Embryonic facial prominence (tissue), 1 donor: Measurements from ENCODE around the gene OR51G2.
"Not testable (repeated sequence)": the region's sequence is repeated elsewhere in the genome, so short reads cannot be mapped to it uniquely, and the experiment has no call there.

Source experiments
- DNase-seq: peaks from one replicate; pipeline ENCODE4 v3.0.0-alpha.2; 2016; ENCODE audit errors: extremely low spot score

The OR51G2 gene

GRCh38 chr11:4919250-4919649 is at the start of gene OR51G2:
Gene OR51G2 (minus strand): TSS chr11:4919350. CDS start chr11:4915663, 3,687 bp downstream.
- DNase-seq: no peak

- no peak for DNase-seq
Observed at GRCh38 chr11:4962816-4963215, 43.7 kb upstream of the OR51G2 start.

DNA sequence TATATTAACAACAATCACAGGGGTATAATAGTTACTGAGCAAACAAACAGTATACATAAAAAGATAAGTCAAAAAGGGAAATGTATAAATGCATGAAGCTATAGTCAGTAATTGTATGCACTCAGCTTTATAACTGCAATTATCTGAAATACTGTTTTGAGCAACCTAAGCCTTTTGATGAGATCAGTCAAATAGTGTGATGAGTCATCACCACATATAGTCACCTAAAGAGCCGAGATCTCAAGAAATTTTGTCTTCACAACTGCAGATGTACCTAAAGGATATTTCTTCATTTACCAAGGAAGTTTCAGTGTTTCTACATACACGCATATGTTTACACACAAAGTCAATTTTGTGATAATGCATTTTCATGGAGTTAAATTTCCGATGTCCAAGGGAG is 41.7 kb upstream of the OR51G2 start:
- DNase-seq: no peak

DNA sequence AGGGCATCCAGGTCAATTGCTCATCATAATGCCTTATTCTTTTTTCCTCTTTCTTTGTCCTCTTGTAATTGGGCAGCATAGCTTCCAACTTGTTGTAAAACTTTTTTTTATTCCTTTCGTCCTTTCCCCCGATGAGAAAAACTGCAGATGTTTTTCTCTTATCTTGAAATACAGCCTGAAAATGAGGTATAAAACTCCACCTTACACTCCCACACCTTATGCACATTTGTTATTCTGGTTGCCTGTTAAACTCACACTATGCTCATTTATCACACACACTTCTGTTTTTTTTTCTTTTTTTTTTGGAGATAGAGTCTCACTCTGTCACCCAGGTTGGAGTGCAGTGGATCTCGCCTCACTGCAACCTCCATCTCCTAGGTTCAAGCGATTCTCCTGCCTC is 38.2 kb upstream of the OR51G2 start:
- no peak for DNase-seq

DNA sequence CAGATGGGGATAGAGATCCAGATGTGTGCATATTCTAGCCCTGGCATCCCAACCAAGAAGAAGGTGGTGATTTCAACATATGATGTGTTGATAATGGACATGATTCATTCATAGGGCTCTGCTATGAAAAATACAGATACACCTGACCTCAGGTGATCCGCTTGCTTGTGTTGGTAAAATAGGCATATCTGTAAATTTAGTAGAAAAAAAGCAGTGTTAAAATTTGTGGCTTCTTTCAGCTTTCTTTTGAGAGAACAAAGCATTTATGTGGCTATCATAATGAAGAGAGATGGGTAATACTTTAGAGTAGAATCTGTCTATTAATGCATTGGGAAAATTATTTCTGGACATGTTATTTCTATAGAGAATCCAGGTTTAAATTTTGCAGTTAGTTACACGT is 36.5 kb upstream of the OR51G2 start, which contains the start of gene OR51A2:
OR51A2 (minus strand) TSS at position 101 of the 400 bp plus-strand sequence; CDS start at position 101, 0 bp downstream.
- DNase-seq: not testable (repeated sequence)

DNA sequence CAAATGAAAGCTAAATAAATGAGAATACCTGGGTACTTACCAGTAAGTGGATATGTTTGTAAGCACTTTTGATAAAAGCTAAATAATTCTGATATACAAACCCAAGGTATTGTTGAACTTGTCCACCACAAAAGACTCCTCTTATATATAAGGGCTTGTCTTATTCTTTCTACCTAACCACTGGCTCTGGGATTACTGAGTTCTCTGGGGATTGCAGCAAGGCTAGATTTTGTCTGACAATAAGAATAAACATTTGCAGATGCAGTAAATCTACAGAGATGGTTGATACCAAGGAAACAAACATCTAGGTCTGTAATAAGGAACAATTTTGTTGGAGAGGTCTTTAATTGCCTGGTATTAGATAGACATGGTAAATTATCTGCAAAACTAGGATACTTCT is 28.4 kb upstream of the OR51G2 start, which contains the start of gene OR51A4:
OR51A4 (minus strand) TSS at position 101 of the 400 bp plus-strand sequence. CDS start 505 bp downstream, outside the sequence.
- no peak for DNase-seq

DNA sequence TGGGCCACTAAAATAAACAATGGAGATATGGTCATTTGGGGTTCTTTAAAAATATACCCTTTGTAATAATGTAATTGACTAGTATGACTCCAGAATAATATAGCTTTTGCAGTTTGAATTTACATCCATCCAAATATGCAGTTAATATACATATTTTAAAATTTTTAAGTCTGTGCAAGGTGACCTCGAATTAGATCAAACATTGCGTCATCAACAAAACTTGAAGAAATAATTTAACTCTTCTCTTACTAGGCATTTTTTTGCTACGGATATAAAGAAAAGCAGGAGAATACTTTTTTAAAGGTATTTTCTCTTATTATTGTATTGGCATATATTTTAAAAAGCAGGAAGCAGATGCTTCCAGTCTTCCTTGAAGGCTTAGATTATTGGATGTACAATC is 17.6 kb upstream of the OR51G2 start:
- DNase-seq: no peak

DNA sequence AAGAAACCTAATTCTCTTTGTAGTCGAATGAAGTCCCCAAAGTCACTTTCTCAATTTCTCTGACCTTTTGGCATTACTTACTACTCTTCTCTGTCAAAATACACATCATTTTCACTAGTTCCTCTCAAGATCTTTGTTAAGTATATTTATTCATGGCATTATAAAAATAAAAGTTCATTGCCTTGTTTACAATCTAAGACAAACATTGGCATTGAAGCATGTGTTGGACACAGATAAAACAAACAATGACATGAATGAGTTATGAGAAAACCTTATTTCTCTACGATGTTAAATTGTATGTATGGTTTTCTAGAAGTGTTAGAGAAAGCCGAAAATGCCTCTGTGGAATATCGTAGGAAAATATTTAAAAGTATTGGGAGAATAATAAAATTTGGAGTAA is 13.6 kb upstream of the OR51G2 start:
- no peak for DNase-seq

DNA sequence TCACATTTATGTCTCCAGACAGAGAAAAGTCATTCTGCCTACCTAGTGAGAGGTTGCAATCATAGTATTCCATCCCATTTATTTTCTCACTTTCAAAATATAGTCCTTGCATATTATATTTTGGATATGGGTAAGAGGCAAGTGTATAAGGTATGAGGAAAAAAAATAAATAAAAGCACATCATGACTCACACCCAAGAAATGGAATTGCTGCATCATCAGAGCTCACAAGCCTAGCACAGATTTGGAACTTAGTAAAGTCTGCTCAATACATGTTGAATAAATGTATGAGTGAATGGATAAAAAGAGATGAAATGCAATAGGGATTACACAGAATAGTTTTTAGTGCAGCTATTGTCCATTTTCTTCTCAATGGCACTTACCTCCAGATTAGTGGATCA is 7.5 kb upstream of the OR51G2 start:
- no peak for DNase-seq

DNA sequence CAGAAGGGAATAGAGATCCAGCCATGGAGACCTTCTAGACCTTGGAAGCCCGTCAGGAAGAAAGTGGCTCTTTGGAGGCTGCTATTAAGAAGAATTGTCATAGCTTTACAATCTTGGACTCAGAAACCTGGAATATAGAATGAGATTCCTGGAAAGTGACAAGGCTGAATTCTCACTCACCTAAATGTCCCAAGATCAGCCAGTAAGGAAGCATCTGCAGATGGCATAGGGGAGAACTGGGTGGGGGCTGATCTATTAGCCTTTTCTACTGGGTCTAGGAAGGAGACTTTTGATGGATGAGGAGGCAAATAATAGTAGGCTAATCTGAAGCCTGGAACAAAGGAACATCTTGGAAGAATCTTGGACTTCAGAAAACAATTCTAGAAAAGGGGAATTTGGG is 5.1 kb upstream of the OR51G2 start, which contains the start of gene OR51G1:
OR51G1 (minus strand) TSS at position 101 of the 400 bp plus-strand sequence; CDS start at position 101, 0 bp downstream.
- no peak for DNase-seq

GRCh38 chr11:4922304-4922703 is 3.2 kb upstream of the OR51G2 start:
- no peak for DNase-seq

DNA sequence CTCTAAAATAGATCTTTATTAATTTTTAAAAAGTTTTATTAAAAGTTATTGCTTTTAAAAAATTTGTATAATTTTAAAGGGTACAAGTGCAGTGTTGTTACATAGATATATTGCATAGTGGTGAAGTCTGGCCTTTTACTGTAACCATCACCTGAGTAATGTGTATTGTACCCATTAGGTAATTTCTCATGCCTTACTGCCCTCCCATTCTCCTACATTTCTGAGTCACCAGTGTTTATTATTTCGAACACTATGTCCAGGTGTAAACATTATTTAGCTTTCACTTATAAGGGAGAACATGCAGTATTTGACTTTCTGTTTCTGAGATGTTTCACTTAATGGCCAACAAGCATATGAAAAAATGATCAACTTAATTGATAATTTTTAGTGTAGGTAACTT is 2.6 kb upstream of the OR51G2 start:
- no peak for DNase-seq

- no peak for DNase-seq
Observed at GRCh38 chr11:4916581-4916980, 2.6 kb downstream of the OR51G2 start.

DNA sequence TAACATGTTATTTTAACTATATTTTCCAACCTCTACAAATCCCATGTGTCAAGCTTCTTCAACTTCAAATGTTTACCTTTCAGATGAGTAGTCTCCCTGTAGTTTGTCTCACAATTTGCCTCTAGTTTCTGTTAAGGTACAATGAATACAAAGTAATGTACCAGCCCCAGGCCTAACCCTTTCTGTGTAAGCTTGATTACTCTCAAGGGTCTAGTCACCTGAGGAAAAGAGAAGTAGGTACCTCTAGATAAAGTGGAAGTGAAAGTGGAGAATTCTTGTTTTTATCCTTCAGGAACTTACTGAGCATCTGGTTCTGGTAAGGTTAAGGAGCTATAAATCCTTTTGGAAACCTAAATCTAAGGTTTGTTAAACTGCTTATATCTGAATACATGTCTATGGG is 15.7 kb downstream of the OR51G2 start, which contains the start of gene OR51A7:
OR51A7 (plus strand) TSS at position 300 of the 400 bp plus-strand sequence. CDS start 3,587 bp downstream, outside the sequence.
- DNase-seq: no peak

DNA sequence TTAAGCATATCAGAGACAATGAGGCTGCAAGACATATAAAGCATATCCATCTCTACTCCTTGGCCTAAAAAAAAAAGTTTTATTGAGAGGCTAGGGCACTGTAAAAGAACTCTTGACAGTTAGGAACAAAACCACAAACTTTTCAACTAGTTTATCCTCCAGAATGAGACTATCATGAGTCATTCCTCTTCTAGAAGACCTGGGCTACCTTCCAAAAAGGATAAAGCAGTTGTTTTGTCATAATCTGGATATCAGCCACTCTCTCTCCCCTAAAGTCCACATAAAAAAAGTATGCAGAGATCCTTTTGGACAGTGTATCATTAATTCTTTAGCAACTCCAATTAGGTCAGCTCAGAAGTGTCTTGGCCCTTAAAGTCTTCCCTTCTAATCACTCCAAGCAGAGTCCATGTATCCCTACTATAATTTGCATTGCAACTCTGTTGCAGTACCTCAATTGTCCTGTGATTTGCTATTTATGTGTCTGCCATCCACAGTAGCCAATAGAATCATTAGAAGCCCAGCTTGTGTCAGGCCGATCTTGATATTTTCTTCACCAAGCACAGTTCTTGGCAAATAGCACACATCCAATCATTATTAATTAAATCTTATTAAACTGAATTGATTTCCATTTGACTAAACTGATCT is 27.0 kb downstream of the OR51G2 start:
- no peak for DNase-seq

- DNase-seq: no peak
Observed at GRCh38 chr11:4890279-4890678, 28.9 kb downstream of the OR51G2 start.

DNA sequence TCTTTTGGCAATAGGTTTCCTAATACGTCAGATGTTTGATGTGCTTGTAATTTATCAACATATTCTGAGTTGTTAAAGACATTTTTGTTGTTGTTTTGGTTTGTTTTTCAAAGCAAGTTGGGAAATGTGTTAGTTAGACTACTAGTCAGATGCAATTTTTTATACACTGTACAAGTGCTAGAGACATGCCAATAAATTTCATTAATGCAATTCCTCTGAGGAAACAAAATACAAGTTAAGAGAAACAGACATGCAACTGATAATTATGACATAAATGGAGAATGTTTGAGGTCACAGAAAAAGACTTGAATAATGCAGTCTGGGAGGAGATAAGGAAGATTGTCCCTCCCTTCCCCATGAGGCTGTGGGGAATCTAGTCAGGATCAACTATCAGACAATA is 31.6 kb downstream of the OR51G2 start:
- no peak for DNase-seq

GRCh38 chr11:4886186-4886585 is 33.0 kb downstream of the OR51G2 start:
- DNase-seq: no peak

DNA sequence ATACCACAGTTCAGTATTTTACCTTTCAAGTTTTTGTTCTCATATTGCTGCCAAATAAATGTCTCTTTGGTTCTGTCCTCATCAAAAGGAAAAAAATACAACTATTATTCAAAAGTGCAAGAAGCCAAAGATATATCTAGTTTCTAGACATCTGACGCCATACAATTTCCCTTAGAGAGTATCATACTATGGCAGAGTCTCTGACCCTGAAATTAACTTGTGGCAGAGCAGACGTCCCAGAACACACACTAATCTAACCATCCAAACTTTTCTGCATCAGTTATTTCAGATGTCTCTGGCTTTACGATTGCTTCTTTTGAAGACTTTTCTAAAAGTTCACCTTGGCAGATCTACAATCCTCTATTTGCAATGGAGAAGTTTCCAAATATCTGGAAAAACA is 34.8 kb downstream of the OR51G2 start:
- DNase-seq: no peak

- no peak for DNase-seq
Observed at GRCh38 chr11:4882543-4882942, 36.6 kb downstream of the OR51G2 start.

DNA sequence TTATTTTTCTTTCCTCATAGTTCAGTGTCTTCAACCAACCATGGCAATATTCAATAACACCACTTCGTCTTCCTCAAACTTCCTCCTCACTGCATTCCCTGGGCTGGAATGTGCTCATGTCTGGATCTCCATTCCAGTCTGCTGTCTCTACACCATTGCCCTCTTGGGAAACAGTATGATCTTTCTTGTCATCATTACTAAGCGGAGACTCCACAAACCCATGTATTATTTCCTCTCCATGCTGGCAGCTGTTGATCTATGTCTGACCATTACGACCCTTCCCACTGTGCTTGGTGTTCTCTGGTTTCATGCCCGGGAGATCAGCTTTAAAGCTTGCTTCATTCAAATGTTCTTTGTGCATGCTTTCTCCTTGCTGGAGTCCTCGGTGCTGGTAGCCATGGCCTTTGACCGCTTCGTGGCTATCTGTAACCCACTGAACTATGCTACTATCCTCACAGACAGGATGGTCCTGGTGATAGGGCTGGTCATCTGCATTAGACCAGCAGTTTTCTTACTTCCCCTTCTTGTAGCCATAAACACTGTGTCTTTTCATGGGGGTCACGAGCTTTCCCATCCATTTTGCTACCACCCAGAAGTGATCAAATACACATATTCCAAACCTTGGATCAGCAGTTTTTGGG is 37.2 kb downstream of the OR51G2 start, which contains the start of gene OR51T1:
OR51T1 (plus strand) TSS at position 41 of the 641 bp plus-strand sequence; CDS start at position 41, 0 bp downstream.
- DNase-seq: no peak

DNA sequence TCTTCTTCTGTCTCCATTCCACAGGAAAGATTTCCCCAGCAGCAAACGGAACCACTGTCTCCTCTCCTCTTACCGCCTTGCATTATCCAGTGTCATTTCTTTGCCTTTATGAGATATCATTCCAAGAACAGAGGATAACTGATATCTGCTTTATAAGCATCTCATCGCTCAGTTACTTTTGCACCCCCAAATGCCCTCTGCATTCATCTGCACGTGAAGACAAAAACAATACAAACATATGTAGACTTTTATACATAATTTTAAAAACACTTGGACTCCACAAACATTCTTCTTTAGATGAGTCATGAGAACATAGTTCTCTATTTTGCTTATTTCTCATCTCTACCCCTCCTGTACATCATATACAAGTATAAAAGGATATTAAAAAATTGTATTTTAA is 38.0 kb downstream of the OR51G2 start:
- DNase-seq: no peak

DNA sequence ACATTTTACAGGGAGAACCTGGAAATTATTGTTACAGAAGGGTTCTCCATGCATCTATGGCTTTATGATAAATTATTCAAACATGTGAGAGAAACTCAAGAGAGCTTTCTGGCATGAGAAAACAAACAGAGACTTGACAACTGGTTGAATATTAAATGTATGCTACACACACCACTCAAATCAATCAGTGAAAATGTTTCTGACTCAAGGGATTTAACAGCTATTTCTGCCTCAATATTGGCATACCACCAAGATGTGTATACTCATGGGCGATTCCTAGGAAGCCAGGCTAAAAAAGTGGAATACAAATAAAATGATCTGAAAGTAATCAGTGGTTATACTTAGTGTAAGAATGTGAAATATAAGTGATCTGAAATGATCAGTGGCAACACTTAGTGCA is 53.3 kb downstream of the OR51G2 start:
- no peak for DNase-seq
